Measurements from ENCODE around the gene MAD1L1. TPM values are rescaled to one million over a fixed set of nuclear protein-coding genes. Genes with fewer than 3 reads are reported as not detected.

Gene MAD1L1
- total and polyA plus RNA-seq, 2 of the 4 experiments (the other 2 are of a cell fraction), result 29.0 to 40.9 TPM

- no peak overlapping the region for H4K91ac ChIP-seq (ENCODE audit: insufficient read depth, low read depth, low read length)
- H2AK9ac ChIP-seq (replicated peaks; ENCODE audit: low read depth, low read length, poor library complexity), result no peak overlapping the region
- H3K4me3 ChIP-seq (ENCODE audit: insufficient read depth, low read depth, low read length), result no peak overlapping the region
- no peak overlapping the region for H3K14ac ChIP-seq (replicated peaks; ENCODE audit: low read depth, low read length)
- H3K79me1 ChIP-seq (ENCODE audit: low read depth in 1 of 2, low read length in 2 of 2), result peaks cover 0 to 18% of the 10 kb centered on the region in 2 experiments; a peak in 2 of 4 replicates
- ATAC-seq (ENCODE audit: low read depth) (no peak), DNase-seq (no peak)
- H2BK20ac ChIP-seq (ENCODE audit: low read depth, low read length), result no peak overlapping the region
- no peak overlapping the region for H3K23ac ChIP-seq (ENCODE audit: low read depth, low read length)
- no peak overlapping the region for H4K5ac ChIP-seq (ENCODE audit: low read depth, low read length)
- POLR2A ChIA-PET (ENCODE audit: unreplicated experiment), result no interaction called here
- BruUV-seq (replicated peaks), result no TSS peak
- no peaks in the 10 kb centered on the region for H3K27me3 ChIP-seq (ENCODE audit: control insufficient read depth, insufficient read depth, low read length)
- in situ Hi-C loops (cut with MboI; ENCODE audit: low sequenced_read_pairs) (no loop called here), dilution Hi-C loops (cut with HindIII; ENCODE audit: low sequenced_read_pairs, unreplicated experiment) (no loop called here), intact Hi-C loops (cut with micrococcal nuclease) (no loop called here)
- H3K56ac ChIP-seq (ENCODE audit: extremely low read depth, insufficient read depth, low read length), result no peak overlapping the region
- no peak overlapping the region for H3K4ac ChIP-seq (ENCODE audit: low read depth, low read length)
- H2BK5ac ChIP-seq (ENCODE audit: low read depth, low read length, poor library complexity, severe bottlenecking), result no peak overlapping the region
- peaks cover 10% of the 10 kb centered on the region for H4K20me1 ChIP-seq (ENCODE audit: insufficient read depth, low read length)
- H3K27ac ChIP-seq (ENCODE audit: insufficient read depth, low read length), result no peak overlapping the region
- H3K9me3 ChIP-seq (ENCODE audit: control insufficient read depth, insufficient read depth, low read length), result no peaks in the 10 kb centered on the region
- no peak overlapping the region for H4K8ac ChIP-seq (ENCODE audit: low read depth in 2 of 2, low read length in 2 of 2)
- peak overlapping the region; percentile 63 for H2AFZ ChIP-seq (replicated peaks; ENCODE audit: low read length, poor library complexity)
- 88% methylated on average over 3 of the region's 10 CpGs; no CpG with 5 or more reads in 1 of the 2 experiments for WGBS, 2 experiments (ENCODE audit: extremely low coverage in 2 of 2, insufficient read length in 1 of 2)
- no peak overlapping the region for H3K4me2 ChIP-seq (ENCODE audit: low read depth, low read length)
- no peak overlapping the region for H2BK15ac ChIP-seq (ENCODE audit: low read depth, low read length)
- CTCF ChIA-PET, result no interaction called here
- H3K36me3 ChIP-seq (ENCODE audit: control insufficient read depth, insufficient read depth, low read length), result peaks cover 8% of the 10 kb centered on the region
- H3K9me1 ChIP-seq (ENCODE audit: insufficient read depth, low read length), result peaks cover 33% of the 10 kb centered on the region
- no peak for TF ChIP-seq MAZ (IDR thresholded peaks at IDR 0.05; ENCODE audit: borderline replicate concordance, low read depth, low read length)
- TF ChIP-seq RAD21 (IDR thresholded peaks at IDR 0.05; ENCODE audit: low read length), result no peak
- TF ChIP-seq FOS (IDR thresholded peaks at IDR 0.05; ENCODE audit: low read depth, low read length), result no peak
- TF ChIP-seq POLR2A (IDR thresholded peaks at IDR 0.05; ENCODE audit: low read depth, low read length), result no peak
- TF ChIP-seq NFE2L2 (IDR thresholded peaks at IDR 0.05; ENCODE audit: low read depth, low read length), result no peak
- no peak overlapping the region for H2AK5ac ChIP-seq (ENCODE audit: low read depth, low read length)
- no peak overlapping the region for H3K9ac ChIP-seq (ENCODE audit: low read depth, low read length)
- H3K4me1 ChIP-seq (ENCODE audit: control insufficient read depth, insufficient read depth, low read length), result peaks cover 19% of the 10 kb centered on the region
- no peak overlapping the region for H3K18ac ChIP-seq (ENCODE audit: low read depth, low read length)
- H2BK120ac ChIP-seq (ENCODE audit: low read depth, low read length), result no peak overlapping the region
Observed at GRCh38 chr7:1887251-1887650, 345.5 kb downstream of the MAD1L1 start.
